OCI-LY1 (cell line): ENCODE data around the gene DNTTIP2.

ENCODE experiments used
- EZH2 ChIP-seq: fragments of 200-600 bp; sonication (generic), shearing (Covaris generic); IDR thresholded peaks from 2 replicates; pipeline ENCODE4 v1.8.0; 2017; ENCODE audit warnings: borderline replicate concordance, mixed run types, mild to moderate bottlenecking, antibody characterized with exemption, low read length, moderate library complexity, mixed read lengths
- TF ChIP-seq, protein P1 (sequence below): fragments of 200-600 bp; sonication (generic), shearing (Covaris generic); IDR thresholded peaks from 2 replicates; pipeline ENCODE4 v1.5.1; 2017; ENCODE audit warnings: mild to moderate bottlenecking, antibody characterized with exemption, low read length, moderate library complexity, mixed read lengths

DNA sequence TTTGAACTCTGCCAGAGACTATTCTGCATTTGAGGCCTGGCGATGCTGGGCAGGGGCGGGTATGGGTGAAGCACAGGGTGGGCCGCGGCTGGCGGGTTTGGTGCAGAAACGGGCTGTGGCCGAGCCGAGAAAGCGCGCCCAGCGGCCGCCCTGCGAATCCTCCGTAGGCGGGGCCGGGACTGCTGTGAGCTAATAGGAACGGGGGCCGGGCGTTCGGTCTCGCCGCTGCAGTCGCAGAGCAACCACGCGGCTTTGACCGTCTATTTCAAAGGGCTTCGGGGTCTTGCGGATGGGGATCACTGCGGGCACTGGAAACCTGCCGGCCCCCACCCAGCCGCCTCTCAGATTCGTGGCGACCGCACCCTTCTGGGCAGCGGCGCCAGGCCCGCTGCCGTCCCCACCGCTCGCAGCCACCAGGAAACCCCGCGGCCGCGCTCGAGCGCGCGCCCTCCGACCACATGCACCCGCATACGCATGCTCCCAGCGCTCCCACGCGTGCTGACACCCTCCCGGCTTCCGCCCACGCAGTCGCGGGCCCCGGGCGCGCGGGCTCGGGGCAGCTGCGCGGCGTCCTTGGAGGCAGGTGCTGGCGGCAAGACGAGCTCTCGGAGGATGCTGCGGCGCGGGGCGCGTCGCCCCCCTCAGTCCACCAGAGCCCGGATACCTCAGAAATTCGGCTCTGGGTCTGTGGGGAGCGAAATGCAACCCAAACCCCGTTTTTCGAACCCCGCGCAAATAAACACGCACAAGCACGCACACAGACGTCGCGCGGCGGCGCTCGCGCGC is 32.6 kb downstream of the DNTTIP2 start:
- TF ChIP-seq, protein P1, sequence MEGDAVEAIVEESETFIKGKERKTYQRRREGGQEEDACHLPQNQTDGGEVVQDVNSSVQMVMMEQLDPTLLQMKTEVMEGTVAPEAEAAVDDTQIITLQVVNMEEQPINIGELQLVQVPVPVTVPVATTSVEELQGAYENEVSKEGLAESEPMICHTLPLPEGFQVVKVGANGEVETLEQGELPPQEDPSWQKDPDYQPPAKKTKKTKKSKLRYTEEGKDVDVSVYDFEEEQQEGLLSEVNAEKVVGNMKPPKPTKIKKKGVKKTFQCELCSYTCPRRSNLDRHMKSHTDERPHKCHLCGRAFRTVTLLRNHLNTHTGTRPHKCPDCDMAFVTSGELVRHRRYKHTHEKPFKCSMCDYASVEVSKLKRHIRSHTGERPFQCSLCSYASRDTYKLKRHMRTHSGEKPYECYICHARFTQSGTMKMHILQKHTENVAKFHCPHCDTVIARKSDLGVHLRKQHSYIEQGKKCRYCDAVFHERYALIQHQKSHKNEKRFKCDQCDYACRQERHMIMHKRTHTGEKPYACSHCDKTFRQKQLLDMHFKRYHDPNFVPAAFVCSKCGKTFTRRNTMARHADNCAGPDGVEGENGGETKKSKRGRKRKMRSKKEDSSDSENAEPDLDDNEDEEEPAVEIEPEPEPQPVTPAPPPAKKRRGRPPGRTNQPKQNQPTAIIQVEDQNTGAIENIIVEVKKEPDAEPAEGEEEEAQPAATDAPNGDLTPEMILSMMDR = peak; percentile 28; the same call in 1 of the 2 replicates
- no peak for TF ChIP-seq EZH2
